Hepatocyte (in vitro differentiated cells): ENCODE measurements around the gene PAX7.

Experiments
- EZH2 ChIP-seq: fragments of 200-600 bp; sonication (generic); IDR thresholded peaks from 2 replicates; pipeline ENCODE4 v1.6.1; 2016; ENCODE audit warnings: antibody characterized with exemption, mild to moderate bottlenecking, borderline replicate concordance
- TF ChIP-seq, protein P1 (sequence below): fragments of 200-600 bp; sonication (generic); IDR thresholded peaks from 2 replicates; pipeline ENCODE4 v1.5.1; 2016; ENCODE audit warnings: antibody characterized with exemption, mild to moderate bottlenecking; ENCODE audit not compliant: poor library complexity

DNA sequence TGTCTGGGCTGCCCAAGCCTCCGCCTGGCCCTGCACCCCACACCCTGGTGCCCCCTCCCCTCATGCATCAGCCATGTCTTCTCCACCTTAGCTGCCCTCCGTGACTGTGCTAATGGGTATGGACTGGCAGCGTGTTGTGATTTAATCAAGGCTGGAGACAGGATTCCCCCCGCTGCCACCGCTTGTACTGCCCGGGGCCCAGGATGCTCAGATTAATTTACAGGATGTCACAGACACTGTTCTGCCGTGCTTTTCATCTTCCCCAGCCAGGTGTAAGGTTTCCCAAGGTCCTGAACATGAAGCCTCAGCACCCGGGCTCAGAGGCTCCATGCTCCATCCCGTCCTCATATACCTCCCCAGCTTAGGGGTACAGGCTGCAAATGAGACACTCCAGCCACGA, 162.5 kb downstream of the PAX7 start:
- TF ChIP-seq, protein P1, sequence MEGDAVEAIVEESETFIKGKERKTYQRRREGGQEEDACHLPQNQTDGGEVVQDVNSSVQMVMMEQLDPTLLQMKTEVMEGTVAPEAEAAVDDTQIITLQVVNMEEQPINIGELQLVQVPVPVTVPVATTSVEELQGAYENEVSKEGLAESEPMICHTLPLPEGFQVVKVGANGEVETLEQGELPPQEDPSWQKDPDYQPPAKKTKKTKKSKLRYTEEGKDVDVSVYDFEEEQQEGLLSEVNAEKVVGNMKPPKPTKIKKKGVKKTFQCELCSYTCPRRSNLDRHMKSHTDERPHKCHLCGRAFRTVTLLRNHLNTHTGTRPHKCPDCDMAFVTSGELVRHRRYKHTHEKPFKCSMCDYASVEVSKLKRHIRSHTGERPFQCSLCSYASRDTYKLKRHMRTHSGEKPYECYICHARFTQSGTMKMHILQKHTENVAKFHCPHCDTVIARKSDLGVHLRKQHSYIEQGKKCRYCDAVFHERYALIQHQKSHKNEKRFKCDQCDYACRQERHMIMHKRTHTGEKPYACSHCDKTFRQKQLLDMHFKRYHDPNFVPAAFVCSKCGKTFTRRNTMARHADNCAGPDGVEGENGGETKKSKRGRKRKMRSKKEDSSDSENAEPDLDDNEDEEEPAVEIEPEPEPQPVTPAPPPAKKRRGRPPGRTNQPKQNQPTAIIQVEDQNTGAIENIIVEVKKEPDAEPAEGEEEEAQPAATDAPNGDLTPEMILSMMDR: no peak
- TF ChIP-seq EZH2: no peak
